GM18507 (cell line): ENCODE data around the gene CCDC89.

Experiments
- DNase-seq: peaks from one replicate; pipeline ENCODE4 v3.0.0; 2011; ENCODE audit warnings: low read depth; ENCODE audit not compliant: insufficient read length; ENCODE audit errors: extremely low spot score
- FAIRE-seq: peaks from 2 replicates; lab custom pipeline; 2011; peaks lifted over from hg19 to GRCh38; lab: Jason Lieb, UNC

CCDC89 gene

DNA sequence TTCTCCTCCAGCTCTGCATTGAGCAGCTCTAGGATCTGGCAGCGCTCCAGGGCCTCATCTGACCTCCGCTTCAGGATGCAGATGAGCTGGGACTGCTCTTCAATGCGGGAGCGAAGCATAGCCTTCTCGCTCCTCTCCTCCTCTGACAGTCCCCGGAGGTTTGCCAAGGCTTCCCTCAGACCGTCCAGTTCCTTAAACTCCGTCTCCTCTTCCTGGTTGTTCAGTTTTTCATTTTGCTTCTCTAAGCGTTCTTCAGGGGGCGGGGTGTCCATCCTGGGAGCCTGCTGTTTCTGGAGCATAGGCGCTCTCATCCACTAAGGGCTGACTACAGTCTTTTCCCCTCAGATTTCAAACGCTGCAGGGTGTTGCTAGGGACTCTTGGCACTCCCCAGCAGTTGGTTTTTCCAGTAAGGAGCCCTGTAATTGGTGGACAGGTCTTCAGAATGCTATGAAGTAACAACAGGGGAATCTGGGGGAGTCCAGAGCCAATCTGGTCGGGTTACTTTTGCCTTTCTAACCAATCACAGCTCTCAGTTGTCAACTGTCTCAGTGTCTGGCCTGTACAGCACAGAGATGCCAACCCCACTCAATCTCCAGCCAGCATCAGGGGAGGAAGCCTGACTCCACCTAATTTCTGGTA, at the start of gene CCDC89:
TSS of gene CCDC89 (minus strand) at position 376 of the 640 bp plus-strand sequence. CDS start at position 311, 65 bp downstream.
- DNase-seq: no peak
- no peak for FAIRE-seq

DNA sequence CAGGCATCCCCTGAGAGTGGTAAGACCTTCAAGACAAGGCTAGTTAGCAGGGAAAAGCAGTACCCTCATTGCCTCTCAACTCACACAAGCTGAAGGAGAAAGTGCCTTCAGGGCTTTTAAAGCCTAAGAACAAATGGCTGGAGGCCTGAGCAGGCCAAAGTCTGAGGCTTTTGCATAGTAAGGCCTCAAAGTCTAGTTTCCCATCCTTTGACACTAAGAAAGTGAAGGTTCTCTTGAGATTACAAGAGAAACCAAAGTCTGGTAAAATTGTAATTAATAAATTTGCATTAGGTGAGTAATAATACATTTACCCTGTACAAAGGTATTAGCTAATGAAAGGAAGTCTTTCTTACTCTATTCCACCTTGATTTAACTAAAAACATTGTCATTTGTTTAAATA, 47.0 kb upstream of the CCDC89 start:
- no peak for DNase-seq
- FAIRE-seq: no peak

DNA sequence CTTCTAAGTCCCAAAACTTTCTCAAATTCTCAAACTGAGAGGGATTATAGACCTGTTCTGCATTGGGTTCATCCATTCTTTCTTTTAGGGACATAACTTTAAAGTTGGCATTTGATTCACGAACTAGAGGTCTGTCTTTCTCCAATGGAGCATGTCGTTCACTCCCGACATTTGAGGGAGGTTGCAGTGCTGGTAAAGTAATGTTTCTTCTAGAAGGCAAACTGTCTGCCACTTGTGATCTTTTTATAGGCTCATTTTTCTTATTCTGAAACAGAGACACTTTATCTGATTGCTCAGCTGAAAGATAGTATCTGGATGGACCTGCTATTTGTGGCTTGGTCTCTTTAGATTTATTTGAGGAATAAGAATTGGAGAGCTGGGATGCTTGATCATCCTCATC, 40.4 kb upstream of the CCDC89 start:
- no peak for DNase-seq
- FAIRE-seq: no peak

DNA sequence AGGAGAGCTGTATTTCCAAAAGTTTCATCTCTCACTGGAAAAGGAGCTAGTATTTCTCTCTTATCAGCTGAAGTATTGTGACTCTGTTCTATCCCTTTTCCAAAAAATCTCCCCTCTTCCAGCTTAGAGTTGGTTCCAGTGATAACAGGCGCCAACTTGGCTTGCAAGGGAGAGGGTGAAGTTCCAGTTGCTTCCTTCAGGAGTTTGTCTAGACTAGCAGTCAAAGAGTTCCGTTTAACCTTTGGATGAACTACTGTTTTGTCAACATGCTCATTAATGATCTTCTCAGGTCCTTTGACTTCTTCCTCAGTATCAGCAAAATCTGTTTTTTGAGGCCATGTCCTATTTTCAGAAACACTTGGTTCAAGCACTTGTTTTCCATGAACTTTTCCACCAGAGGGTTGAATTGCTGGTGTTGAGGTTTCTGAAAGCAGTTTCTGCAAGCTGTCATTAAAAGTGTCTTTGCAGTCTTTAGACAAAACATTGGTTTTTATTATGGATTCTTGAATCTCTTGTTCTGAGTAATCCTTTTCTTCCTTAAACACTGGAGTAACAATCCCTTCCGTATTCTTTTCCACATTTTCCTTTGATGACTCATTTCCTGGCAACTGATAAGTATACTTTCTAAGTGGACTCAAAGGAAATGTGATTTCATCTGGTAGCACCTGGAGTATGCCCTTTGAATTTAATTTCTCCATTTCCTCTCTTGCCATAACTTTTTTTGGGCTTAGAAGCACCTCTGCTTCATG, 39.7 kb upstream of the CCDC89 start:
- DNase-seq (no peak), FAIRE-seq (no peak)

DNA sequence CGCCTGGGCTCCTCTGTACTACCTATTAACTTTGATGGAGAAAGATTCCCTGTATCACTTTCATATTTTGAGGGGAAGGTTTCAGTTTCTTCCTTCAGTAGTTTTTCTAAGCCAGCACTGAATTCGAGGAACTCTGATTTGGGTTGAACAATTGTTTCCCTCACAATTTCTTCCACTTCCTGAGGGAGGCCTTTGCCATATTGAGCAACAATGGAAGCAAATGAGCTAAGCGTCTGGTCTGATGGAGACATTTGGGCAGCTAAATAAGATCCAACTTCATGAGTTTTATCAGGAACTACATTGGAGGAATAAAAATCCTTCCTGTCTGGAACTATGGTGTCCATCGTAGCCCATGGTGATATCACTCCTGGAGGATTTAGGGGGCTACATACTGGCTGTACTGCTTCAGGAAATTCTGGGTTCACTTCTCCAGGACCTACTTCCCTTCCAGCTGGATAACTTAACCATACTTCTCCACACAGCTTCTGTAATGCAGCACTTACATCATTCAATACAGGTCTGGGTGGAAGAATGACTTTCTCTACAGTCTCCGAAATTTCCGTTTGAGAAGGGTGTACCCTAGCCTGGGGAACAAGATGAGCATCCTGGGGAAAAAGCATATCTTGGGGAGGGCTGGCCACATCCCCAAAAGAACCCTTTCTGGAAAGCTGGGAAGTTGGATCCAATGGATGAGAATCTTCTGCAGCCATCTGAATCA, 38.9 kb upstream of the CCDC89 start:
- FAIRE-seq (no peak), DNase-seq (no peak)

DNA sequence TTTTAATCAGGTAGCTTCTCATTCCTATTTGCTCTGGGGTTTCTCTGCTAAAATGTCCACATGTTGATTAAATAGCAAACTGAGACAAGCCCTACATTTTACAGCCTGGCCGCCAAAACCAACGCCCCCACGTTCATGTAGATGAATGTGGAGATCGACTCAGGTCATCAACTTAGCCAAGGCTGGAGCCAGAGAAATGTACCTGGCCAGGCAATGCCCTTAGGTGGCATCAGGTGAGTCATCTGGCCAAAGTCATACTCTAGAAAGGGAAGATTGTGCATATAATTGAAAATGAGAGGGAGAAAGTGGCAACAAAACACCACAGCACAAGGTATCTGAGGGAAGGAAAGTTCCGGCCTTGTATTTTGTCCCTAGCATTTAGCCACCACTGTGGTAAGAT, 37.1 kb upstream of the CCDC89 start:
- DNase-seq (no peak), FAIRE-seq (no peak)

DNA sequence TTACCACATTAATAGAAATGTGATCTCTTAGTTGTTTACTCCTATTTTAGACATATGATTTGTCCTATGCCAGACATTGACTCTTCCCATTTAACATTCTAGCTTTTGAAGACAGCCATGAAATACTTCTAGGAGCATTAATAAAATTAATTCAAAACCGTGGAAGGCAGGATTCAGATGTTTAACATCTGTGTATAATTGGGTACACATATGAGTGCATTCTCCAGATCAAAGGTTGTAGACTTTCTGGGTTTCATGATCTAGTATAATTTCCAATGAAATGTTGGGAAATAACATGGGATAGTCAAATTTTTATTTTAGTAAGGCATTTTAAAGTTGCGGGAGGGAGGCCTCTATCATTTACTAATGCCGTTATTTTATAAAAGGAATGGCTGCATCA, 35.2 kb upstream of the CCDC89 start:
- FAIRE-seq (no peak), DNase-seq (no peak)

DNA sequence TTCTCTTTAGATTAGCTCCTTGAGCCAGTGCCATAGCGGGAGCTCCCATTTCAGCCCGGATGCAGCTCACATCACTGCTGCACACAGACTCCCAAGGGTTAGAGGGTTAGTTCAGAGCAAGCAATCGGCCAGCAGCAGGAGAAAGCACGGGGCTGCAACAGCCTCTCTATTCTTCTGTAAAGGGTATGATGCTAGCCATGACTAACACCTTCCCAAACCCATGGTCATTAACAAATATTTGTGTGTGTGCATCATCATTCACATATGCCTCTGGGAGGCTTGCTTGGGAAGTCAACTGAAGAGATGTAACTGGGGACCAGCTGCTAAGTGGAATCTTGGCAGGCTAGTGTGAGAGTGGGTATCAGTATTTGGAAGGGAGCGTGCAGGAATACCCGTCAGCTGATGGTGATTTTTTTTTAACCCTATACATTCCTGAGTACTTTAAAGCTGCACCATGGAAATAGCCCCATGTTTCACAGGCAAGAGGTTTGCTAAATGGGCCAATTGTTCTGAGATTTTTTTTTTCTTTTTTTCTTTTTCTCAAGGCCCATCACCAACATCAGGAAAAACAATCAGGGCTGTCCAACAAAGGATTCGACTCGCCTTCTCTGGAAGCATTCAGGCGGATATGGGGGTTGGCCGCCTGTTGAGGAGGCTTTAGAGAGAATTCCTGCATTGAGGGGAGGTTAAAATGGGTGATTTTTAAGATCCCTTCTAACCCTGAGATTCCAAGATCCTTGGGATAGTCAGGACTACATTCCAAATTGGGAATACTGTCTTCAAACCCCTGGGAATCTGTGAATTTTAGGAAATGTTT, 33.2 kb upstream of the CCDC89 start:
- FAIRE-seq: no peak
- DNase-seq: no peak

DNA sequence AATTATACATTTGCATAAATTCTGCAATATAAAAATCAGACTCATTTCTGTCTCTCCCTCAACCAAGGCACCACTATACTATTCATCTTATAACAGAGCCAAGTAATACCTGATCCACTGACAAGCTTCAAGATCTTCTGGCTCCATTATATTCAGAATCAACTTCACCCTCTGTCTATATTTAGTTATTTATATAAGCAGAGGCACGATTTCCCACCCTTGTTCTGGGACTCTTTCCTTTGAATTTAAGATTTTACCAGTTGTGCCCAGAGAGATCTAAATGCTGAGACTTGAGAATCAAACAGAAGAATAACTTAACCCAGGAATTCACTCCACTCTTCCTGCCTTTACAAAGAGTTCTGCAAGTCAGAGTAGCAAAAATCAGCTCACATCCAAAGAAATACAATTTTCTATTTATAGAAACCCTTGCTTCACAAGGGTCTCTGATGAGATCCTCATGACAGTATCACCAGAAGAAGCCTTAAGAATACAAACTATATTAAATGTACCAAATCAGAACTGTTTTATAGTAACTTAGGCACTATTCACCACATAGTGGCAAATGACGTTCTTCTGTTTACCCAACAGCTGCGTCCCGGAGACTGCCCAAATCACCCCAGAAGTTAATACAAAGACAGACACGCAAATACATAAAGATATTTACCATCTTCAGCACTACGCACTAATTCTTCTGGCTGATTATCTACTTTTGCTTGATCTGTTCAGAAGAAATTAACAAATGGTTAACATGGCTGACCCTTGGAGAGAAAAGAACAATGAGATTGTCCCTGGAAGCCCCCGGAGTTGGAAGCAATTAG, 32.3 kb upstream of the CCDC89 start:
- FAIRE-seq: no peak

DNA sequence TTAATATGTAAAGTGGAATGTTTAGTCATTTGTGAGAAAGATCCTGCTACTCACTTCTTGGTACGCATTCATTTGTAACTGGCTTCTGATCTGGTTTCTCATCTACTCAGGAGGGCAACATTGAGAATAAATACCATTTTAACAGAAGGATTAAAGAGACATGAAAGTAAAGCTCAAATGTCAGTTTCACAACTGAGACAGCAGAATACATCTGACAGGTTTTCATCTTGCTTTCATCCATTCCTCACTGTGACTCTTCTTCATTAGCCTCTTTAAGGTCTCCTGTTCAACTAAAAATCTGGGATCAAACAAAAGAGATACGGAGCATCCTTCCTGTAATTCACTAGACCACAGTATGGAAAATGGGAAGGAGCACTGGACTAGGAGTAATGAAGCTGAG, 31.4 kb upstream of the CCDC89 start:
- DNase-seq (no peak), FAIRE-seq (no peak)

More for the DNA sequence above, 32.3 kb upstream of the CCDC89 start:
- DNase-seq: no peak

DNA sequence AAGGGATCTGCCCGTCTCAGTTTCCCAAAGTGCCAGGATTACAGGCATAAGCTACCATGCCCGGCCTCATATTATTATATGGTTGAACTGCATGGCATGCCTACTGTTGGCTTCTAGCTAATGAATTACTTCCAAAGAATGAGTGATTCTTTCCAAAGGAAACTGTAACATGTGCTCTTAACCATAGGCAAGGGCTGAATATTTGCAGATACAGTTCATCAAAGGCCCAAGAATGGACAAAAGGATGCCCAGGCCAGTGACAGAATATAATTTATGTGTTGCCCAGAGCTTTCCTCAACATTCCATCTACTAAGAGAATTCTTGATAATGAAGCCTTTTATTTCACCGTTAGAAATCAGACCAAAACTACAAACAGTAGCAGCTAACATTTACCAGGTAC, 27.0 kb upstream of the CCDC89 start:
- no peak for DNase-seq
- no peak for FAIRE-seq

DNA sequence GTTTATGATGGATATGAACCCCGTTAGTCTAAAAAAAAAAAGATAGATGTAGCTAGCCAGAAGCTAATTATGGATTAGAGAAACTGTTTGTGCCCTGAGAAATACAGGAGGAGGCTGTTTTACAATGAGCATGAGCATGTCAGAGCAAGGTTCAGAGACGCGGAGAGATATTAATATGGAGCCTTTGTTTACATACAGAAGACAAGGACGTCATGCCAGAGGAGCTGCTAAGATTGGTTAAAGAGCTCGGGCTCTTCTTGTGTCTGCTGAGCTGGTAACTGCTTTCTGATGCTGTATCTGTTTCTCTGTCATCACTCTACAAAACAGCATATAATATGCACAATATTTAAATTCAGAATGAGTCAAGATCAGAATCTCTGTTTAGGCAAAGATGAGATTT, 24.9 kb upstream of the CCDC89 start:
- no peak for DNase-seq

DNA sequence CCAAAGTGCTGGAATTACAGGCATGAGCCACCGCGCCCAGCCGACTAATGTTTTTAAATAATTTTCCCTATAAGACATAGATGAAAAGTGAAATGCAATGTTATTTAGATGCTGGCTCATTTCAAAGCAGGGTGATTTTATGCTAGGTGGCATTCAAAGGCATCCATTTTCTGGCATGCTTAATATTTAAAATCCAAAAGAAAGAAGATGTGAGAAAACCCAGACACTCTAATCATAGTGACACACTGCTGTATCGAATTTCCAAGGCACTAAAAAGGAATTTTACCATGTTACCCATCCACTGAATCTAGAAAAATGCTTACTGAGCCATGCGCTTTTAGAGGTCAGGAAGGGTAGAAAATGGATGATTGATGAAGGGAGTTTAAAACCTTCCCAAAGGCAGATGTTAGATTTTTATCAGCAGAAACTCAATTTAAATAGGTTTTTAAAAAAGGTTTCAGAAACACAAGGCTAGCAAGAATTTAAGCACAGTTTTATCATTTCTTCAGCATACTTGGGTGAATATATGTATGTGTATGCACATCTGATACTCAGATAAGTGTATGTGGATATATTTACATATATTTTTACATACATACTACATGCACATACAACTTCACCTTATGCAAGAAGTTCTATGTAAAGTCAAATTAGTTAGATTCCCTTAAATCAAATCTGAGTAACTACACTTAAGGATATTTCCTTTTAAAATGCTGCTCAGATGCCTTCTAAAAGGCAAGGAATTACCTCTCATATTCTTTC, 24.1 kb upstream of the CCDC89 start:
- no peak for DNase-seq
- FAIRE-seq: no peak

More for the DNA sequence above, 24.9 kb upstream of the CCDC89 start:
- no peak for FAIRE-seq

DNA sequence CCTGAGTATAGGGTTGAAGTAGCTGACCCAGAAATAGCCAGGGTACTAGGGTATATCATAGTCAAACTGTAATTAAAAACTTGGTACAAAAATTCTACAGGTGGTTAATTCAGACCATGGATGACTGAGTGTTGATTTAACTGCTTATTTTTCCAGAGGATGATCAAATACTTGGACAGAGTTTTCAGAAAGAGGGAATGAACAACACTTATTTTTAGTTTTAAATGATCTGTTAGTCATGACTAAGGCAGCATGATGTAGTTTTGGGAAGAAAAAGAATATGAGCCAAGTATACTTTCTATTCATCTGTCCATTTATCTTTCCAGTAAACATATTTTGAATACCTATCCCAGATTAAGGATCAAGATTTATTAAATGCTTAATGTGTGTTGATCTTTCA, 19.8 kb upstream of the CCDC89 start:
- FAIRE-seq (no peak), DNase-seq (no peak)

DNA sequence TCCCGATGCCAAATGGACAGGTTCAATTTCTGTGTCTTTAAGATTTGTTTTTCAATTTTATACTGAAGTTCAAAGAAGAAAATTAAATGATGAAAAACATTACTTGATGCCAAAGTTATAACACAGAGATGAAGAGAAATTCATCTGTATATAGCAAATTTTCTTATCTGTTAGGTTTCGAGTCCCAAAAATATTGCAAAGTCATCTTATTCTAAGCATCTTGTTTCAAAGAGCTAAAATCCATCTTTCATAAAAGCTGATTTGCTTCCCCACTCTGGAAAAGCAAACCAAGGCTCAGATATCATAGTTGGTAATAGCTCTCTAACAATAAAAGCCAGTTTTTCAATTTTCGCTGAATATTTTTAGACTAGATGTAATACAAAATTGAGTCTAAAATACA, 19.0 kb upstream of the CCDC89 start:
- FAIRE-seq (no peak), DNase-seq (no peak)

DNA sequence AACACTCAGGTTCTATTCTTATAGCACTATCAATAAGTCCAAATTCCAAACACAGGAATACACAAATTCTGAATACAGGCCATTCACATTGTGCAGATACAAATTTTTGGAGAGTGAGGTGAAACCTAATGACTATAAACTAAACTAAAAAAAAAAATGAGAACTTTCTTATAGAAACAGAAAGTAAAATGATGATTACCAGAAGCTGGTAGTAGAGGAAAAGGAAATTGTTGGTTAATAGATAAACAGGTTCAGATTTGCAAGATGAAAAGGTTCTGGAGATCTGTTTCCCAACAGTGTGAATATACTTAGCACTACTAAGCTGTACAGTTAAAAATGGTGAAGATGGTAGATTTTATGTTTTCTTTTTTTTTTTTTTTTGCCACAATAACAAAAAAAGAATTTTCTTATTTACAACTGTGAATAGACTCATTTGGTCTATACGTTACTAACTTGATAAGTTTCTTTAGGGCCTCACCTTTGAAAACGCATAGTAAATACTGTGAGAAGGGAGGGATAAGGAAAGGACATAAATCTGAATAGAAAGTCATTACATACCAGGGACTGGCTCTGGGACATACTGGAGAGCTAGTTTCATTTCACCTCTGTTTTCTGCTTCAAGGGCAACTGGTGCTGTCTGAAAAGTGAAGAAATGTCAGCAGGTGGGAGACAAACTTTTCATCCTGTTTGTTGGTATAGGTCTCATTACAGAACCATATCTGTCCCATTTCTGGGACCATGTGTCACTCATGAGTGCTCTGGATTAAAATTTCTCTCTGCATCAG, 14.2 kb upstream of the CCDC89 start:
- FAIRE-seq: peak; percentile 89
- DNase-seq: no peak

DNA sequence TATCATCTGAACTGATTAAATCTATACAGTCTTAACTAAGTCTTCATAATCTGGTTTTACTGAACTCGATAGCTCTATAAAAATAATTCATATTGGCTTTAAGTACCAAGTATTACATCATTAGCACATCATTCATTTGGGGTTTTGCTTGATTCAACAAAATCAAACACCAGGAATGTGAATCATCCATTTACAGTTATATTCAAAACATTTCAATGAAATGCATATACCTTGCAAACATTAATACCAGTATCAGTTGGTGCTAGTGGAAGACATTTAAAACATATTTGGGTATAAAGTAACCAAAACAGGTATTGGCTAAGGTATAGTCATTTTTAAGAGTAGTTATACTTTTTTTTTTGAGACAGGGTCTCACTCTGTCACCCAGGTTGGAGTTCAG, 12.2 kb upstream of the CCDC89 start:
- FAIRE-seq (peak; percentile 42), DNase-seq (no peak)

DNA sequence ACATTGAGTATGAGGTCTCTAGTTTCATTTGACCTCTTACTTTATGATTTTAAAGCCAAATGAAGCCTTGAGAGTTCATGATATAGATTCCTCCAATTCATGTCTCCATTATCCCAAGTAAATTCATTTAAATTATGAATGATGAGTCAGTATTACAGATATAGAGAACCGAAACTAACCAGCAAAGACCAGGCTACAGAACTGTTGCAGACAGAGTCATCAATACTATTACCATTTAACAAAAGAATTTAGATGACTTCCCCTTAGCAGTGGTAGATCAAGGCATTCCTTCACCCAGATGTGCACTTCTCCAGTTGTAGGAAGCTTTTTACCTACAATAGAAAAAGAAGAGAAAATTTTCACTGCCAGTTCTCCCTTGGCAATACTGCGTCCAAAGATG, 11.8 kb upstream of the CCDC89 start:
- DNase-seq (no peak), FAIRE-seq (no peak)
